Measurements from ENCODE around the gene CTSO. TPM values are rescaled to one million over a fixed set of nuclear protein-coding genes. Genes with fewer than 3 reads are reported as not detected.

CTSO gene
- total RNA-seq, 1 donor from 2014 or later, result 20.4 TPM

GRCh38 chr4:155878611-155879010 lies 75.1 kb downstream of the CTSO start:
- Histone ChIP-seq H3K4me3 (ENCODE audit: low read length in 3 of 3) (no peak overlapping the region), H3K9ac (ENCODE audit: low read depth in 1 of 3, low read length in 3 of 3) (no peak overlapping the region), H3K36me3 (ENCODE audit: control insufficient read depth in 3 of 3, insufficient read depth in 3 of 3, low read length in 3 of 3) (no peaks in the 10 kb centered on the region), H3K27ac (ENCODE audit: low read depth, low read length) (no peak overlapping the region), H3K4me1 (ENCODE audit: control insufficient read depth in 3 of 3, insufficient read depth in 3 of 3, low read length in 3 of 3) (no peaks in the 10 kb centered on the region), H3K9me3 (ENCODE audit: control insufficient read depth in 3 of 3, low read length in 3 of 3) (no peaks in the 10 kb centered on the region), H3K27me3 (ENCODE audit: control insufficient read depth in 3 of 3, insufficient read depth in 3 of 3, low read length in 3 of 3) (no peaks in the 10 kb centered on the region)

- Histone ChIP-seq H3K27me3 (ENCODE audit: control insufficient read depth in 3 of 3, insufficient read depth in 3 of 3, low read length in 3 of 3) (no peaks in the 10 kb centered on the region), H3K9me3 (ENCODE audit: control insufficient read depth in 3 of 3, low read length in 3 of 3) (no peaks in the 10 kb centered on the region), H3K9ac (ENCODE audit: low read depth in 1 of 3, low read length in 3 of 3) (no peak overlapping the region), H3K4me3 (ENCODE audit: low read length in 3 of 3) (no peak overlapping the region), H3K27ac (ENCODE audit: low read depth, low read length) (no peak overlapping the region), H3K4me1 (ENCODE audit: control insufficient read depth in 3 of 3, insufficient read depth in 3 of 3, low read length in 3 of 3) (no peaks in the 10 kb centered on the region), H3K36me3 (ENCODE audit: control insufficient read depth in 3 of 3, insufficient read depth in 3 of 3, low read length in 3 of 3) (no peaks in the 10 kb centered on the region)
Measured at GRCh38 chr4:155877971-155878370, 75.7 kb downstream of the CTSO start.

GRCh38 chr4:155875878-155876277 lies 77.8 kb downstream of the CTSO start:
- Histone ChIP-seq H3K27ac (ENCODE audit: low read depth, low read length) (no peak overlapping the region), H3K36me3 (ENCODE audit: control insufficient read depth in 3 of 3, insufficient read depth in 3 of 3, low read length in 3 of 3) (no peaks in the 10 kb centered on the region), H3K4me1 (ENCODE audit: control insufficient read depth in 3 of 3, insufficient read depth in 3 of 3, low read length in 3 of 3) (no peaks in the 10 kb centered on the region), H3K27me3 (ENCODE audit: control insufficient read depth in 3 of 3, insufficient read depth in 3 of 3, low read length in 3 of 3) (no peaks in the 10 kb centered on the region), H3K9me3 (ENCODE audit: control insufficient read depth in 3 of 3, low read length in 3 of 3) (peaks cover 0 to 2% (median 0%) of the 10 kb centered on the region in 3 donors), H3K4me3 (ENCODE audit: low read length in 3 of 3) (no peak overlapping the region), H3K9ac (ENCODE audit: low read depth in 1 of 3, low read length in 3 of 3) (no peak overlapping the region)

Other genes starting within 250 kb of the CTSO start
- 15.7 TPM for gene GUCY1B1, start 194.8 kb downstream of the CTSO start, total RNA-seq
- not detected for gene ASIC5, start 87.6 kb downstream of the CTSO start, total RNA-seq
- gene TDO2, start 50.2 kb downstream of the CTSO start, total RNA-seq, result not detected

Data from skeletal muscle tissue (tissue), 4 donors.